HEK293 (cell line): Measurements from ENCODE around the gene GPR39.

ENCODE experiments used
- SP2 ChIP-seq: fragments of 450-650 bp; formaldehyde crosslinking; IDR thresholded peaks from 2 replicates; pipeline ENCODE4 v1.5.1; 2016; ENCODE audit warnings: missing biosample characterization, missing genetic modification characterization
- ZNF626 ChIP-seq: fragments of 450-650 bp; sonication (Bioruptor Pico); formaldehyde crosslinking; IDR thresholded peaks from 2 replicates; pipeline ENCODE4 v1.5.1; 2018; ENCODE audit warnings: missing biosample characterization, missing genetic modification characterization, inconsistent platforms
- TF ChIP-seq, protein P1 (sequence below): fragments of 450-650 bp; formaldehyde crosslinking; IDR thresholded peaks from 2 replicates; pipeline ENCODE4 v1.5.1; 2016; ENCODE audit warnings: missing biosample characterization, missing genetic modification characterization
- TF ChIP-seq, protein P2 (sequence below): fragments of 450-650 bp; formaldehyde crosslinking; IDR thresholded peaks from 2 replicates; pipeline ENCODE4 v1.5.1; 2016; ENCODE audit warnings: missing biosample characterization, missing genetic modification characterization

DNA sequence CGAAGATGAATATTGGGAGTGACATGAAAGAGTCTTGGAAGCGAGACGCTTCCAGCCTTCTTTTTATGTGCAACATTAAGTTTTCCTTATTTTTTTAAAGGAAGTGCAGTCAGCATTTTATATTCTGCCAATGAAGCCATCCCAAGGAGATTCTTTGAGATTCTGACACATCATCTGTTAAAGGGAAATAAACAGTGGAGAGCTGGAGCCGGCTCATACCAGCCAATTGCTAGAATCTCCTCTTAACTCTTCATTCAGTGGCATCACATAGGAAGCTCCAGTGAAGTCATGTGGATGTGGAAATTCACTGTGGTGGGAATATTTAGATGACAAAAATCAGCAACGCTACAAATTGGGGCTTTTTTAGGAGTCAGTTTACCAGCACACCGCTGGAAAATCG is 23.7 kb upstream of the GPR39 start:
- TF ChIP-seq ZNF626 (tag by site-specific recombination), result no peak
- TF ChIP-seq SP2 (tag by site-specific recombination), result no peak
- TF ChIP-seq, protein P1, sequence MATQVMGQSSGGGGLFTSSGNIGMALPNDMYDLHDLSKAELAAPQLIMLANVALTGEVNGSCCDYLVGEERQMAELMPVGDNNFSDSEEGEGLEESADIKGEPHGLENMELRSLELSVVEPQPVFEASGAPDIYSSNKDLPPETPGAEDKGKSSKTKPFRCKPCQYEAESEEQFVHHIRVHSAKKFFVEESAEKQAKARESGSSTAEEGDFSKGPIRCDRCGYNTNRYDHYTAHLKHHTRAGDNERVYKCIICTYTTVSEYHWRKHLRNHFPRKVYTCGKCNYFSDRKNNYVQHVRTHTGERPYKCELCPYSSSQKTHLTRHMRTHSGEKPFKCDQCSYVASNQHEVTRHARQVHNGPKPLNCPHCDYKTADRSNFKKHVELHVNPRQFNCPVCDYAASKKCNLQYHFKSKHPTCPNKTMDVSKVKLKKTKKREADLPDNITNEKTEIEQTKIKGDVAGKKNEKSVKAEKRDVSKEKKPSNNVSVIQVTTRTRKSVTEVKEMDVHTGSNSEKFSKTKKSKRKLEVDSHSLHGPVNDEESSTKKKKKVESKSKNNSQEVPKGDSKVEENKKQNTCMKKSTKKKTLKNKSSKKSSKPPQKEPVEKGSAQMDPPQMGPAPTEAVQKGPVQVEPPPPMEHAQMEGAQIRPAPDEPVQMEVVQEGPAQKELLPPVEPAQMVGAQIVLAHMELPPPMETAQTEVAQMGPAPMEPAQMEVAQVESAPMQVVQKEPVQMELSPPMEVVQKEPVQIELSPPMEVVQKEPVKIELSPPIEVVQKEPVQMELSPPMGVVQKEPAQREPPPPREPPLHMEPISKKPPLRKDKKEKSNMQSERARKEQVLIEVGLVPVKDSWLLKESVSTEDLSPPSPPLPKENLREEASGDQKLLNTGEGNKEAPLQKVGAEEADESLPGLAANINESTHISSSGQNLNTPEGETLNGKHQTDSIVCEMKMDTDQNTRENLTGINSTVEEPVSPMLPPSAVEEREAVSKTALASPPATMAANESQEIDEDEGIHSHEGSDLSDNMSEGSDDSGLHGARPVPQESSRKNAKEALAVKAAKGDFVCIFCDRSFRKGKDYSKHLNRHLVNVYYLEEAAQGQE, result no peak
- TF ChIP-seq, protein P2, sequence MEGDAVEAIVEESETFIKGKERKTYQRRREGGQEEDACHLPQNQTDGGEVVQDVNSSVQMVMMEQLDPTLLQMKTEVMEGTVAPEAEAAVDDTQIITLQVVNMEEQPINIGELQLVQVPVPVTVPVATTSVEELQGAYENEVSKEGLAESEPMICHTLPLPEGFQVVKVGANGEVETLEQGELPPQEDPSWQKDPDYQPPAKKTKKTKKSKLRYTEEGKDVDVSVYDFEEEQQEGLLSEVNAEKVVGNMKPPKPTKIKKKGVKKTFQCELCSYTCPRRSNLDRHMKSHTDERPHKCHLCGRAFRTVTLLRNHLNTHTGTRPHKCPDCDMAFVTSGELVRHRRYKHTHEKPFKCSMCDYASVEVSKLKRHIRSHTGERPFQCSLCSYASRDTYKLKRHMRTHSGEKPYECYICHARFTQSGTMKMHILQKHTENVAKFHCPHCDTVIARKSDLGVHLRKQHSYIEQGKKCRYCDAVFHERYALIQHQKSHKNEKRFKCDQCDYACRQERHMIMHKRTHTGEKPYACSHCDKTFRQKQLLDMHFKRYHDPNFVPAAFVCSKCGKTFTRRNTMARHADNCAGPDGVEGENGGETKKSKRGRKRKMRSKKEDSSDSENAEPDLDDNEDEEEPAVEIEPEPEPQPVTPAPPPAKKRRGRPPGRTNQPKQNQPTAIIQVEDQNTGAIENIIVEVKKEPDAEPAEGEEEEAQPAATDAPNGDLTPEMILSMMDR (tag by site-specific recombination), result no peak
